GM21515 (cell line): ENCODE data around the gene ITGB2.
"Not testable (repeated sequence)": the region's sequence is repeated elsewhere in the genome, so short reads cannot be mapped to it uniquely, and the experiment has no call there.

Experiments used
- ATAC-seq: cut with Tn5 transposase; IDR thresholded peaks from one replicate; pipeline ENCODE4 v1.9.1; 2021; ENCODE audit not compliant: unreplicated experiment

ITGB2 gene

GRCh38 chr21:44887126-44887806 lies 33.4 kb downstream of the ITGB2 start:
- no peak for ATAC-seq

GRCh38 chr21:44886113-44887075 lies 34.3 kb downstream of the ITGB2 start:
- no peak for ATAC-seq

GRCh38 chr21:44885615-44886014 lies 35.1 kb downstream of the ITGB2 start:
- no peak for ATAC-seq

- ATAC-seq, result no peak
Observed at GRCh38 chr21:44884097-44884496, 36.6 kb downstream of the ITGB2 start.

- ATAC-seq, result no peak
Observed at GRCh38 chr21:44883250-44883649, 37.4 kb downstream of the ITGB2 start.

GRCh38 chr21:44881198-44881872 lies 39.4 kb downstream of the ITGB2 start:
- no peak for ATAC-seq

- no peak for ATAC-seq
Observed at GRCh38 chr21:44880405-44881197, 40.1 kb downstream of the ITGB2 start.

- not testable (repeated sequence) for ATAC-seq
Observed at GRCh38 chr21:44879238-44879637, 41.5 kb downstream of the ITGB2 start.

GRCh38 chr21:44878053-44878982 lies 42.4 kb downstream of the ITGB2 start:
- ATAC-seq, result no peak

- no peak for ATAC-seq
Observed at GRCh38 chr21:44876849-44877575, 43.7 kb downstream of the ITGB2 start.

GRCh38 chr21:44875316-44875700 lies 45.4 kb downstream of the ITGB2 start:
- no peak for ATAC-seq

GRCh38 chr21:44874497-44875315 lies 46.0 kb downstream of the ITGB2 start:
- no peak for ATAC-seq

GRCh38 chr21:44874240-44874496 lies 46.5 kb downstream of the ITGB2 start:
- ATAC-seq, result no peak

- peak; percentile 68 for ATAC-seq
Observed at GRCh38 chr21:44873356-44874239, 47.1 kb downstream of the ITGB2 start, which contains the start of gene PTTG1IP. Gene PTTG1IP (minus strand): TSS chr21:44873690. CDS start chr21:44873616, 74 bp downstream.

- peak; percentile 7 for ATAC-seq
Observed at GRCh38 chr21:44872649-44873355, 47.9 kb downstream of the ITGB2 start.

- ATAC-seq, result no peak
Observed at GRCh38 chr21:44872323-44872648, 48.4 kb downstream of the ITGB2 start.
